ENCODE measurements around the gene FAM161B.
"Not testable (repeated sequence)": the region's sequence is repeated elsewhere in the genome, so short reads cannot be mapped to it uniquely, and the experiment has no call there.

FAM161B gene

GRCh38 chr14:73942180-73942579 is 7.7 kb downstream of the FAM161B start:
- no peak for DNase-seq

- no peak for DNase-seq
Measured at GRCh38 chr14:73937012-73937411, 12.9 kb downstream of the FAM161B start.

GRCh38 chr14:73936548-73936947 is 13.3 kb downstream of the FAM161B start:
- DNase-seq, result no peak

- no peak for DNase-seq
Measured at GRCh38 chr14:73935666-73936065, 14.2 kb downstream of the FAM161B start.

GRCh38 chr14:73924337-73924736 is 25.6 kb downstream of the FAM161B start:
- no peak for DNase-seq

GRCh38 chr14:73919457-73919856 is 30.4 kb downstream of the FAM161B start:
- DNase-seq, result not testable (repeated sequence)

- DNase-seq, result no peak
Measured at GRCh38 chr14:73916324-73916723, 33.6 kb downstream of the FAM161B start.

GRCh38 chr14:73913256-73913655 is 36.6 kb downstream of the FAM161B start:
- no peak for DNase-seq

- no peak for DNase-seq
Measured at GRCh38 chr14:73909681-73910080, 40.2 kb downstream of the FAM161B start.

GRCh38 chr14:73903028-73903427 is 46.9 kb downstream of the FAM161B start:
- no peak for DNase-seq

- no peak for DNase-seq
Measured at GRCh38 chr14:73896521-73896920, 53.4 kb downstream of the FAM161B start.

- DNase-seq, result no peak
Measured at GRCh38 chr14:73895939-73896338, 54.0 kb downstream of the FAM161B start.

- DNase-seq, result not testable (repeated sequence)
Measured at GRCh38 chr14:73894180-73894687, 55.7 kb downstream of the FAM161B start.

GRCh38 chr14:73889376-73889775 is 60.5 kb downstream of the FAM161B start:
- DNase-seq, result no peak

- DNase-seq, result no peak
Measured at GRCh38 chr14:73888971-73889370, 60.9 kb downstream of the FAM161B start.

- DNase-seq, result no peak
Measured at GRCh38 chr14:73888460-73888725, 61.5 kb downstream of the FAM161B start.

GRCh38 chr14:73887694-73888459 is 62.0 kb downstream of the FAM161B start:
- no peak for DNase-seq

- no peak for DNase-seq
Measured at GRCh38 chr14:73887318-73887616, 62.6 kb downstream of the FAM161B start.

GRCh38 chr14:73886449-73887317 is 63.2 kb downstream of the FAM161B start, which contains the start of gene ZNF410:
Gene ZNF410 (plus strand): TSS chr14:73886859. CDS start chr14:73892176, 5,317 bp downstream.
- peak; percentile 94 to 95 for DNase-seq

- DNase-seq, result no peak
Measured at GRCh38 chr14:73884438-73885190, 65.3 kb downstream of the FAM161B start.
